ENCODE data around the gene OTOP2.
A peak's percentile ranks its signal among the peaks of the same experiment; 100 is the strongest.

Gene OTOP2

GRCh38 chr17:74919440-74920305 lies 4.4 kb upstream of the OTOP2 start:
- POLR2A ChIA-PET: interaction anchor here (1.7 kb wide), 1 partner anchor 47 kb away, joined by 6 read pairs; no protein-coding TSS in a partner anchor
- Histone ChIP-seq H3K27ac (ENCODE audit: extremely low read depth, low read depth, low read length) (no peak overlapping the region), H3K9me3 (ENCODE audit: control insufficient read depth, insufficient read depth, low read depth, low read length) (no peaks in the 10 kb centered on the region), H3K4me3 (ENCODE audit: low read depth, low read length) (no peak overlapping the region), H3K4me1 (ENCODE audit: control insufficient read depth, insufficient read depth, low read length) (no peaks in the 10 kb centered on the region), H3K36me3 (ENCODE audit: control insufficient read depth in 2 of 2, insufficient read depth in 1 of 2, low read length in 2 of 2) (peaks cover 0 to 5% of the 10 kb centered on the region in 2 experiments; a peak in 1 of 3 replicates)
- TF ChIP-seq ZSCAN16 (tag by site-specific recombination; IDR thresholded peaks at IDR 0.05) (no peak), HIC1 (tag by site-specific recombination; IDR thresholded peaks at IDR 0.05) (0 out of 2 replicates have a peak, but pooled peaks have one; percentile 19)
- CTCF ChIA-PET: interaction anchor here (0.6 to 6.3 kb wide), 5 partner anchors 32 to 248 kb away, joined by 3 to 69 read pairs (median 6); no protein-coding TSS in a partner anchor

GRCh38 chr17:74920306-74920620 lies 3.8 kb upstream of the OTOP2 start:
- no peak overlapping the region for H3K27ac ChIP-seq (ENCODE audit: extremely low read depth, low read depth, low read length)
- H3K4me3 ChIP-seq (ENCODE audit: low read depth, low read length): no peak overlapping the region
- ChIA-PET CTCF (interaction anchor here (0.9 to 6.3 kb wide), 3 partner anchors 37 to 247 kb away, joined by 4 to 69 read pairs (median 6); no protein-coding TSS in a partner anchor), POLR2A (interaction anchor here (1.6 kb wide), 1 partner anchor 47 kb away, joined by 3 read pairs; the partner anchor contains the start of gene FDXR)
- H3K4me1 ChIP-seq (ENCODE audit: control insufficient read depth, insufficient read depth, low read length): no peaks in the 10 kb centered on the region
- peaks cover 0 to 5% of the 10 kb centered on the region in 2 experiments; a peak in 1 of 3 replicates for H3K36me3 ChIP-seq (ENCODE audit: control insufficient read depth in 2 of 2, insufficient read depth in 1 of 2, low read length in 2 of 2)
- no peaks in the 10 kb centered on the region for H3K9me3 ChIP-seq (ENCODE audit: control insufficient read depth, insufficient read depth, low read depth, low read length)
- TF ChIP-seq ZNF488 (tag by site-specific recombination; IDR thresholded peaks at IDR 0.05) (no peak), MZF1 (tag by site-specific recombination; IDR thresholded peaks at IDR 0.05; ENCODE audit: borderline replicate concordance) (no peak), KLF10 (tag by site-specific recombination; IDR thresholded peaks at IDR 0.05) (no peak), ZSCAN4 (tag by site-specific recombination; IDR thresholded peaks at IDR 0.05) (no peak), ZNF426 (tag by site-specific recombination; IDR thresholded peaks at IDR 0.05) (no peak), ZNF544 (tag by site-specific recombination; IDR thresholded peaks at IDR 0.05) (no peak), ZNF660 (tag by site-specific recombination; IDR thresholded peaks at IDR 0.05) (no peak), ELK4 (IDR thresholded peaks at IDR 0.05; ENCODE audit: borderline replicate concordance, low read depth, low read length) (no peak), ZNF629 (tag by site-specific recombination; IDR thresholded peaks at IDR 0.05) (no peak), ZBTB48 (tag by site-specific recombination; IDR thresholded peaks at IDR 0.05) (no peak), BCL11A (tag by site-specific recombination; IDR thresholded peaks at IDR 0.05; ENCODE audit: low read depth) (no peak), ZEB2 (tag by site-specific recombination; IDR thresholded peaks at IDR 0.05) (no peak), ZNF704 (tag by site-specific recombination; IDR thresholded peaks at IDR 0.05) (no peak), ZNF513 (tag by site-specific recombination; IDR thresholded peaks at IDR 0.05) (no peak), ZNF585B (tag by site-specific recombination; IDR thresholded peaks at IDR 0.05) (no peak), ZNF658 (tag by site-specific recombination; IDR thresholded peaks at IDR 0.05) (no peak), ZNF518A (tag by site-specific recombination; conservative IDR thresholded peaks at IDR 0.05; ENCODE audit: low read depth) (no peak), ZNF623 (tag by site-specific recombination; IDR thresholded peaks at IDR 0.05) (no peak)

Data from HEK293 (cell line).